K562 (cell line): ENCODE measurements around the gene PPP1R37. TPM values are rescaled to one million over a fixed set of nuclear protein-coding genes. Genes with fewer than 3 reads are reported as not detected.
A peak's percentile ranks its signal among the peaks of the same experiment; 100 is the strongest.

Experiments
- BACH1 ChIP-seq: fragments of 200-800 bp; sonication (Bioruptor generic); IDR thresholded peaks from 2 replicates; pipeline ENCODE4 v1.6.1; 2016; ENCODE audit warnings: missing genetic modification characterization, missing compliant biosample characterization
- CHCHD3 ChIP-seq: fragments of 250-450 bp; sonication (Bioruptor Pico); IDR thresholded peaks from 2 replicates; pipeline ENCODE4 v2.1.2; 2022; ENCODE audit warnings: mild to moderate bottlenecking
- CHD1 ChIP-seq: fragments of 200-600 bp; sonication (generic); IDR thresholded peaks from one replicate; pipeline ENCODE4 v1.6.1; 2012; ENCODE audit warnings: mild to moderate bottlenecking, moderate library complexity, low read length, inconsistent platforms
- E2F4 ChIP-seq: sonication (generic); formaldehyde crosslinking; IDR thresholded peaks from 2 replicates; pipeline ENCODE4 v1.8.0; 2022; ENCODE audit warnings: mild to moderate bottlenecking, low read depth, missing genetic modification reagents
- EHMT2 ChIP-seq: fragments of 450-650 bp; IDR thresholded peaks from 2 replicates; pipeline ENCODE4 v1.6.1; 2018; ENCODE audit warnings: antibody characterized with exemption
- EZH2 ChIP-seq: IDR thresholded peaks from 2 replicates; pipeline ENCODE4 v1.6.1; 2012; ENCODE audit warnings: low read depth, mild to moderate bottlenecking, inconsistent platforms, low read length, borderline replicate concordance
- GTF2F1 ChIP-seq: IDR thresholded peaks from 2 replicates; pipeline ENCODE4 v1.6.1; 2011; ENCODE audit warnings: low read depth, low read length, improper control_type of control experiment
- MED1 ChIP-seq: sonication (generic); formaldehyde crosslinking; IDR thresholded peaks from 2 replicates; pipeline ENCODE4 v1.8.1; 2023; ENCODE audit warnings: missing genetic modification reagents, borderline replicate concordance
- NCOA4 ChIP-seq: fragments of 450-650 bp; IDR thresholded peaks from 2 replicates; pipeline ENCODE4 v1.6.1; 2018; ENCODE audit warnings: mild to moderate bottlenecking; ENCODE audit not compliant: partially characterized antibody
- OTX1 ChIP-seq: fragments of 450-650 bp; formaldehyde crosslinking; IDR thresholded peaks from 2 replicates; pipeline ENCODE4 v1.4.0; 2022; ENCODE audit warnings: mild to moderate bottlenecking
- PBX2 ChIP-seq, 2 experiments: IDR thresholded peaks in 1 of 2; conservative IDR thresholded peaks in 1 of 2; 2 replicates each; pipeline ENCODE4 v1.6.1; 2016; ENCODE audit warnings: low read depth in 2 of 2, mild to moderate bottlenecking in 1 of 2, missing compliant biosample characterization in 1 of 2, missing genetic modification characterization in 1 of 2, moderate library complexity in 1 of 2
- PTBP1 ChIP-seq: fragments of 200-400 bp; formaldehyde crosslinking; IDR thresholded peaks from 2 replicates; pipeline ENCODE4 v1.6.1; 2017; ENCODE audit warnings: low read depth, low read length
- RBM34 ChIP-seq: fragments of 200-400 bp; formaldehyde crosslinking; IDR thresholded peaks from 2 replicates; pipeline ENCODE4 v1.6.1; 2018; ENCODE audit warnings: low read length, borderline replicate concordance; ENCODE audit not compliant: insufficient read depth
- RCOR1 ChIP-seq, 2 experiments: IDR thresholded peaks; 2 replicates each; pipeline ENCODE4 v1.6.1; 2012; ENCODE audit warnings: low read depth in 2 of 2, low read length in 2 of 2, borderline replicate concordance in 1 of 2, improper control_type of control experiment in 1 of 2
- SP1 ChIP-seq: sonication (generic); formaldehyde crosslinking; IDR thresholded peaks from 2 replicates; pipeline ENCODE4 v1.8.1; 2022; ENCODE audit warnings: mild to moderate bottlenecking, missing genetic modification reagents
- TARDBP ChIP-seq: fragments of 450-650 bp; IDR thresholded peaks from 2 replicates; pipeline ENCODE4 v1.6.1; 2016
- ZNF133 ChIP-seq: fragments of 250-450 bp; sonication (Bioruptor Pico); IDR thresholded peaks from 2 replicates; pipeline ENCODE4 v1.4.0; 2020; ENCODE audit warnings: mild to moderate bottlenecking
- ZNF583 ChIP-seq: fragments of 250-450 bp; sonication (Bioruptor Pico); IDR thresholded peaks from 2 replicates; pipeline ENCODE4 v1.4.0; 2020
- polyA plus RNA-seq, 8 experiments: library from polyadenylated mRNA; depleted of rRNA in 4 of 8; stranded (reverse) in 5 of 8; unstranded in 3 of 8; fragments of >200 nt; fragmentation: Nextera tagmentation in 2 of 8; fragmentation: Illumina TruSeq in 1 of 8; extraction: Ambion mirVana in 2 of 8; extraction: Trizol in 1 of 8; gene quantifications; 2 replicates each; pipeline versions ENCODE4 v1.2.1 to v1.2.3, GENCODE V29; 2011 to 2014; ENCODE audit warnings: inconsistent platforms in 1 of 8, missing spikeins in 1 of 8
- total RNA-seq, 7 experiments: library from RNA; depleted of rRNA in 6 of 7; stranded (reverse); fragments of >200 nt in 6 of 7; fragmentation: Illumina TruSeq in 2 of 7; extraction: Trizol in 2 of 7; gene quantifications; 2 replicates each; pipeline versions ENCODE4 v1.2.1 to v1.2.3, GENCODE V29; 2011 to 2021; ENCODE audit warnings: low replicate concordance in 1 of 7
- TF ChIP-seq, protein P1 (sequence below): fragments of 450-650 bp; formaldehyde crosslinking; IDR thresholded peaks from 2 replicates; pipeline ENCODE4 v1.4.0; 2022; ENCODE audit warnings: missing genetic modification characterization
- TF ChIP-seq, protein P2 (sequence below): sonication (generic); IDR thresholded peaks from 2 replicates; pipeline ENCODE4 v1.6.1; 2016
- TF ChIP-seq, protein P3 (sequence below), 2 experiments: fragments of 250-450 bp in 1 of 2; fragments of 450-650 bp in 1 of 2; sonication (Bioruptor Pico) in 1 of 2; IDR thresholded peaks; 2 replicates each; pipeline versions ENCODE4 v1.6.1 to v1.8.0; 2016 to 2021; ENCODE audit warnings: mild to moderate bottlenecking in 2 of 2, moderate library complexity in 2 of 2, missing compliant biosample characterization in 1 of 2, missing genetic modification characterization in 1 of 2

PPP1R37 gene
- total and polyA plus RNA-seq, 9 of the 15 experiments (the other 6 are each of a cell fraction or from before 2014, with no cell fraction given) = 0.04 to 20.3 (median 7.3) TPM

DNA sequence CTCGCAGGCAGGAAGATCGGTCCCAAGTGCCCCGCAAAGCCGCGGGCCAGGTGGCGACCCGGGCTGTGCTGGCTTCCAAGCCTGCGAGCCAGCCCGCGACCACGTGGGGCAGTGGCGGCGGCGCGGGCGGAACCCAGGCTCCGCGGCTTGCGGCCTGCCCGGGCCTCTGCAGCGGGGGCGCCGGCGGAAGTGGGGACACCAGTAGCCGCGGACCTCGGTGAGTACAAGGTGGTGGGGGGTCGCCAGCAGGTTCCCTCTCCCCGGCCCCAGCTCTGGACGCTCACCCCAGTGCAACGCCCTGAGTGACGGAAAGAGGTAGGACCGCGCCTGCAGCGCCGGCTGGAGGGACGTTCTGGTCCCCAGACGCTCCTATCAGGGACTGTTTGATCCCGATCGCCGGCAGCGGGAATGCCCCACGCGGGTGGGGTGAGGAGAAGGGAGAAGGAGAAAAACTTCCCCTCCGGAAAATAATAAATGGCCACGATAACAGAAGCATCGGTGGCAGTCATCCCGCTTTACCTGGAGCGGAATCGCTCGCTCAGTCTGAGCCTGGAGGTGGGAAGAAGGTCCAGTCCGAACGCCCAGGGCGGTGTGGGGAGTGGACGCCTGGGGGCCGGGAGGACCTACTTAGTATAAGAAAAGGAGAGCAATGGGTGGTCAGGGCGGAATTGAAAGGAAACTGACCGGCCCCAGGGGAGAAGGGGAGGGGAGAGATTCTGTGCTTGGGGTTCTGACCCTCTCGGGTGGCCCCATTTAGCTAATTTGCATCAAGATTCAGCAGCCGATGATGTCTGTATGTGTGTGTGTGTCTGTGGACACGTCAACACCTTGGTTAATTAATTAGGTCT, 13.7 kb upstream of the PPP1R37 start, which contains the start of gene GEMIN7 (continued):
- TF ChIP-seq, protein P1, sequence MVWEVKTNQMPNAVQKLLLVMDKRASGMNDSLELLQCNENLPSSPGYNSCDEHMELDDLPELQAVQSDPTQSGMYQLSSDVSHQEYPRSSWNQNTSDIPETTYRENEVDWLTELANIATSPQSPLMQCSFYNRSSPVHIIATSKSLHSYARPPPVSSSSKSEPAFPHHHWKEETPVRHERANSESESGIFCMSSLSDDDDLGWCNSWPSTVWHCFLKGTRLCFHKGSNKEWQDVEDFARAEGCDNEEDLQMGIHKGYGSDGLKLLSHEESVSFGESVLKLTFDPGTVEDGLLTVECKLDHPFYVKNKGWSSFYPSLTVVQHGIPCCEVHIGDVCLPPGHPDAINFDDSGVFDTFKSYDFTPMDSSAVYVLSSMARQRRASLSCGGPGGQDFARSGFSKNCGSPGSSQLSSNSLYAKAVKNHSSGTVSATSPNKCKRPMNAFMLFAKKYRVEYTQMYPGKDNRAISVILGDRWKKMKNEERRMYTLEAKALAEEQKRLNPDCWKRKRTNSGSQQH (CRISPR knock-in tag) = no peak
- TF ChIP-seq CHCHD3 (CRISPR knock-in tag) (no peak), E2F4 (CRISPR knock-in tag) (no peak), NCOA4 (no peak), EZH2 (no peak), RCOR1 (IDR thresholded peaks at IDR 0.05; ENCODE audit: borderline replicate concordance in 1 of 2, low read depth in 2 of 2, low read length in 2 of 2) (peak in 1 of 2 experiments; percentile 68; a peak in 2 of 4 replicates), RBM34 (no peak), OTX1 (CRISPR knock-in tag) (no peak), EHMT2 (no peak), SP1 (CRISPR knock-in tag) (peak; percentile 77), GTF2F1 (no peak), ZNF583 (CRISPR knock-in tag) (no peak; the same call in 1 of the 2 replicates), TARDBP (peak; percentile 73; the same call in 1 of the 2 replicates), MED1 (peak; percentile 88; the same call in 1 of the 2 replicates), CHD1 (no peak), PBX2 (CRISPR knock-in tag; IDR thresholded peaks at IDR 0.05; ENCODE audit: low read depth) (no peak), PBX2 (tag; conservative IDR thresholded peaks at IDR 0.05; ENCODE audit: low read depth) (peak; percentile 95), ZNF133 (CRISPR knock-in tag) (no peak), PTBP1 (0 out of 2 replicates have a peak, but pooled peaks have one; percentile 30), BACH1 (tag) (no peak)
- TF ChIP-seq, protein P2, sequence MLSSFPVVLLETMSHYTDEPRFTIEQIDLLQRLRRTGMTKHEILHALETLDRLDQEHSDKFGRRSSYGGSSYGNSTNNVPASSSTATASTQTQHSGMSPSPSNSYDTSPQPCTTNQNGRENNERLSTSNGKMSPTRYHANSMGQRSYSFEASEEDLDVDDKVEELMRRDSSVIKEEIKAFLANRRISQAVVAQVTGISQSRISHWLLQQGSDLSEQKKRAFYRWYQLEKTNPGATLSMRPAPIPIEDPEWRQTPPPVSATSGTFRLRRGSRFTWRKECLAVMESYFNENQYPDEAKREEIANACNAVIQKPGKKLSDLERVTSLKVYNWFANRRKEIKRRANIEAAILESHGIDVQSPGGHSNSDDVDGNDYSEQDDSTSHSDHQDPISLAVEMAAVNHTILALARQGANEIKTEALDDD = no peak
- TF ChIP-seq, protein P3, sequence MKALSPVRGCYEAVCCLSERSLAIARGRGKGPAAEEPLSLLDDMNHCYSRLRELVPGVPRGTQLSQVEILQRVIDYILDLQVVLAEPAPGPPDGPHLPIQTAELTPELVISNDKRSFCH (CRISPR knock-in tag; IDR thresholded peaks at IDR 0.05) = no peak
- TF ChIP-seq, protein P3 (tag; IDR thresholded peaks at IDR 0.05) = peak; percentile 91
